Mammary epithelial cell (primary cell): Measurements from ENCODE around the gene VPS35.

Experiments
- CTCF ChIP-seq, 2 donors: IDR thresholded peaks in 1 of 2; conservative IDR thresholded peaks in 1 of 2; 2 replicates each; pipeline ENCODE4 v1.5.1; 2011 to 2012; ENCODE audit warnings: inconsistent platforms in 2 of 2, low read length in 2 of 2, mild to moderate bottlenecking in 2 of 2, control low read depth in 1 of 2, low read depth in 1 of 2; ENCODE audit not compliant: insufficient read depth in 1 of 2; ENCODE audit errors: extremely low read depth in 1 of 2
- EZH2 ChIP-seq: IDR thresholded peaks from 2 replicates; pipeline ENCODE4 v1.6.1; 2012; ENCODE audit warnings: low read length, inconsistent platforms, borderline replicate concordance

DNA sequence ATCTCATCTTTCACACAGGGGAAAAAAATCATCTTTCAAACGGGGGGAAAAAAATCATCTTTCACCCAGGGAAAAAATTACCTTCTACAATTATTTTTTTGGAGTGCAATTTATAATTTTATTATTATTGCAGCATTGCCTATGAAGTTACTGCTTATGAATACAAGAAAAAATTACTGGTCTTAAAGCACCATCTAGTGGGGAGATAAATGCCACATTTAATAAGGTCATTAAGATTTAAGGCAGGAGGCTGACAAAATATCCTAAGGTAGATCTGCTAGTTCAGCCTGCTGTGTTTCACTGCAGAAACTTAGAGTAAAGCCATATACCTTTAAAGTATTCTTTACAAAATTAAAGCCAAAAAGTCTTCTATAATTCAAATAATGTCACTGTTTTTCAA lies 81.4 kb downstream of the VPS35 start:
- TF ChIP-seq CTCF (conservative IDR thresholded peaks at IDR 0.05 in 1 of 2, IDR thresholded peaks at IDR 0.05 in 1 of 2; ENCODE audit: extremely low read depth in 1 of 2, insufficient read depth in 1 of 2, low read depth in 1 of 2, low read length in 2 of 2) (peak; percentile 35 to 42), EZH2 (no peak)
